Activated naive CD4-positive, alpha-beta T cell treated with anti-CD3 and anti-CD28 coated beads, Interleukin-2, amount 50 U/mL, for 16 hours (primary cell): ENCODE data around the gene ENTPD2.
A peak's percentile ranks its signal among the peaks of the same experiment; 100 is the strongest.
"Not testable (repeated sequence)": the region's sequence is repeated elsewhere in the genome, so short reads cannot be mapped to it uniquely, and the experiment has no call there.

ENCODE experiments used
- DNase-seq: peaks from one replicate; pipeline ENCODE4 v3.0.0-alpha.2; 2020

ENTPD2 gene

DNA sequence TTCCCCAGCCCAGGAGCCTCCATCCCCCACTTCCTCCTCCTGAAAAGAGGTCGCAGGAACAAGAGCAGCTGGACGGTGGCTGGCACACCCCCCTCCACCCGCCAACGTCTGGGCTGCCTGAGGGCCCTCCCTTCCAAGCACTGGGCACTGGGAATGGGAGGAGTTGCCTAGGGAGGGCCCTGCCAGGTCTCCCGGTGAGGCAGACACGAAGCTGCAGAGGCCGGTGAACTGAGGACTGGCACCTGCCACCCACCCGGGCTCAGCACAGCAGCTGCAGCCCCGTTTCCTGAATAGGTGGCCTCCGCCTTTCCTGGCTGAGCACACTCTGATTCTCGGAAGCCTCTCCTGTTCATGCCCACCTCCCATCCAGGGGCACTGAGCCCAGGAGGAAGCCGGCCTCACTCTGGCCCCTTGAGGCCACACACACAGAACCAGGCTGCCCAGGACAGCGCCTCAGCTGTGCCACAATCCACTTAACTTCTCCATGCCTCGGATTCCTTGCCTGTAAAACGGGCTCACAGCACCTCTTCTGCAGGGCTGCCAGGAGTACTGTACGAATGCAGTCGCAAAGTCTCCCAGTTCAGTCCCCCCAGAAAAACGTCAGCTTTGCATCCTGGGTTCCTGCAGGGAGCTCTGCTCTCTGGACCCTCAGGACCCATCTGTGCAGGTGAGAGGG, 9.2 kb downstream of the ENTPD2 start:
- no peak for DNase-seq

DNA sequence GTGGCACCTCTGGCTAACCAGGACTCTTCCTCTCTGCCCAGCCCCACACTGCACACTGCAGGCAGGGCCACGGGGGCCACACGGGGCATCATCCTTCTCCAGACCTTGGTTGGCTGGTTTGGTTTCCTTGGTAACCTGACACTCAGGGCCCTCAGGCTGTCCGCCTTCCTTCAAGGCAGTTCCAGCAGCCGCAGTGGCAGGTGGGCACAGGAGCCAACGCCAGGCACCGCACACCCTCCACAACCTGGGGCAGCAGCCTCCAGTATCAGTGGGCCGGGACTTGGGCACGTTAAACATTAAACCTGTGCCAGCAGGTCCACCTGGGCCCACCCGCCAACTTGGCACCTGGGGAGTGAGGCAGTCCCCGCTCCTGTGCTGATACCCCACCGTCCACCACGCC, 9.8 kb downstream of the ENTPD2 start:
- DNase-seq: no peak

DNA sequence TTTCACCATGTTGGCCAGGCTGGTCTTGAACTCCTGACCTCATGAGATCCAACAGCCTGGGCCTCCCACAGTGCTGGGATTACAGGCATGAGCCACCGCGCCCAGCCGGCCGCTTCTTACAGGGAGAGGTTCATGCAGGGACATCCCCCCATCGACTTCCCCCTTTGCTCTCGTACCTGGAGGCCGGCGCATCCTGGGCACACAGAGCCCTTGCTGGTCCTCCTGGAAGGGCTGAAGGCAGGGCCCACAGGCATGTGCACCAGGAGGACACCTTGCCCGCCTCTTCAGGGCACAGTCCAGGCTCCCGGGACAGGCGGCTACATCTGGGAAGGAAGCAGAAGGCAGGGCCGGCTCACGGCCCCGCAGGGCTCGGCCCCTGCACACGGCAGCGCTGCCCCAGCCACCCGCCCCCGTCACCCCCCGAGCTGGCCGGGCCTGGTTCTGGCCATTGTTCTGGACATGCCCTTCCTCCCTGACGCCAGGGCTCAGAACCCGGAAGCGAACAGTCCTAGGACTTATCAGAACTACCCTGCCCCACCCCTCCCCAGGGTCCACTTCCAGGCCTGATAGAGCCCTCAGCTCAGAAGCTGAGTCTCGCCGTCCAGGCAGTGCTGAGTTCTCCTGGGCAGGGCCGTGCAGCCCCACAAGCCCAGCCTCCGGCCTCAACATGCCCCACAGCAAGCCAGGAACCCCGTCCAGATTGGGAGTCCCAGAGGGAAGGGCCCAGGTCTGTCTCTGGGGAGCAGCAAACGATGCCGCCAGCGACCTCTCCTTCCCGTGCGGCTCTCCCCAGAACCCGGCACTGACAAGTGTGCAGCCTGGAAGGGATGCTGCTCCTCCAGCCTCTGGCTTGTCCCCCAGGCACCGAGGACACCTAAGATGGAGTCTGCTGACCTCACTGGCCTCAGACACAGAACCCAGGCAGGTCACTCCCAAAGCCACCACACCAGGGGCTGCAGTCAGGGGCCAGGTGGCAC, 10.8 kb downstream of the ENTPD2 start:
- no peak for DNase-seq

DNA sequence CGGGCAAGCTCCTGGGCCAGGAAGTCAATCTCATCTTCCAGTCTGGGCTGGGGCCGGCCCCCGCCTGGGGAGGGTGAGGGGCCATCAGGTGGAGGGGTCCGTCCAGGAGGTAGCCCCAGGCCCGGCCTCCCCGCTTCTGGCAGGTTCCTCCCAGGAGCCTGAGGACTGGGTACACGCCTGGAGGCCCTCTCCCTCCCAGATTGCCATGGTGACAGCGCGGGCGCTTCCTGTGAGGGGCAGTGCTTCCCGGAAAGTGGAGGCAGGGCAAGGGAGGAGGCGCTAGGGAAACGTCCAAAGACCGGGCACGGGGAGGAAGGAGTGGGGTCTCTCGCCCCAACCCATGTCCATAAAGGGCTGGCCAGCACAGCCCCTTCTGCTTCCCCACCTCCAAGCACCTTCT, 12.7 kb downstream of the ENTPD2 start:
- no peak for DNase-seq

DNA sequence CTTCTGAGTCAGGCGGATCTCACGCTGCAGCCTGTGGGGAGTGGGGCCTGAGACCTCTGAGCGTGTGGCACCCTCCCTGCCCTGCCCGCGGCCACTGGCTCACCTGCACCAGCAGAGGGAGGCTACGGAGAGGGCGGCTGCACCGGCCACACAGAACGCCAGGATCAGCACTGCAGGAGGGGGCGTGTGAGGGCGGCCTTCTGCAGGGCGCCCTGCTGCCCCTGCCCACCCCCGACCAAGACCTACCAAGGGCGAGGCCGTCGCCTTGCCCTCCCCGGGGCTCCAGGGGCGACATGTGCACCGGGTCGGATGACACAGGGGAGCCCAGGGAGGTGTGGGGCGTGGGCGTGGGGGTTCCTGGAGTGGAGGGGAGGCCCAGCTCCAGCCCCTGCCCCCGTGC, 13.3 kb downstream of the ENTPD2 start:
- DNase-seq: no peak

DNA sequence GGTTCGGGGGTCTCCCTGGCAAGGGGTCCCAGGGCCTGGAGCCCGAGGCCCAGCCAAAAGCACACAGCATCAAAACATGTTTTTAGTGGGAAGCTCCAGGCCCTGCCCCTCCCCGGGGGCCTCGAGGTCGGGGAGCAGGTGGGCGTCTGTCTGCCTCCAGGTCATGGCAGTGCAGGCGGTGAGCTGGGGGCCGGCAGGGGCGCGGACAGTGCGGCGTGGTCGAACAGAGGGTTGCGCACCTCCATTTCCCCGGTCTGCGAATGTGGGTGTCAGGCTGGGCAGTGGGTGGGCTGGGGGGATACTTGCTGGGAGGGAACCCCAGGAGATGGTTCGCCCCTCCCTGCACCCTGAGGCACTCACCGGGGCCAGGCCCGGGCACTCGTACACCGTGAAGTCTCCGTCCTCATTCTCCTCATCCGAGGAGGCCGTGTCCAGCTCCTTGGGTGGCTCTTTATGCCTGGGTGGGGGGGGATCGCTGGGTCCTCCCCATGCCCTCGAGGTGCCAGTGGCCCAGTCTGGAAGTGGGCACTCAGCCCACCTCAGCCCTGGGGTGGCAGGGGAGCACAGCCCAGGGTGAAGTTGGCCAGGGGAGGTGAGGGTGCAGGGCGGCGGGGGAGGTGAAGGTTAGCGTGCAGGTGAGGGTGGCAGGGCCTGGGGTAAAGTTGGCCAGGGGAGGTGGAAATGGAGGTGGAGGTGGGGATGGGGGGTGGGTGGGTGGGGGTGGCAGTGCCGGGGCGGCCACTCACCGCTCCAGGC, 14.1 kb downstream of the ENTPD2 start:
- no peak for DNase-seq

DNA sequence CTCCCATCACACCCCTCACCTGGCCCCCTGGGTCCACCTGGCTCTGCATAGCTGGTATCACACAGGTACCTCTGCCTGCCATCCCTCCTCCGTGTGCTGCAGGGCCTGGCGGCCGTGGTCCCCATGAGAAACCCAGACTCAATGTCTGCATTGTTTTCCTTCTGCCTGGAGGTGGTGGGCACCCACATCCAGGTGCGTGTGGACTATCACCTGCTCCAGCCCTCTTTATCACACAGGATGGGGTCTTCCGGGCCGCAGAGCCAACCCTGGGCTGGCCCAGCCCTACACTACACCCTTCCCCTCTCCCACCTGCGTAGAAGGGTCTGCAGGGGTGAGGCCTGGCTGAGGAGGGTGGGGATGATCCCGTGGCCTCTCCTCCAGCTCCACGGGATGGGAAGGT, 14.9 kb downstream of the ENTPD2 start:
- no peak for DNase-seq

DNA sequence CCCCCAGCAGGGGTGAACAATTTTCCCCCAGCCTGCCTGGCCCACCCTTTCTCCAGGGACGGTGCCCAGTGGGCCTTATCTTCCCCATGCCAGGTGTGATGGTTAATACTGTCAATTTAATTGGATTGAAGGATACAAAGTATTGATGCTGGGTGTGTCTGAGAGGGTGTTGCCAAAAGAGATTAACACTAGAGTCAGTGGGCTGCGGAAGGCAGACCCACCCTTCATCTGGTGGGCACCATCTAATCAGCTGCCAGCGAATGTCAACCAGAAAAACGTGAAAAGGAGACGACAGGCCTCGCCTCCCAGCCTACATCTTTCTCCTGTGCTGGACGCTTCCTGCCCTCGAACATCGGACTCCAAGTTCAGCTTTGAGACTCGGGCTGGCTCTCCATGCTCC, 16.4 kb downstream of the ENTPD2 start:
- no peak for DNase-seq

DNA sequence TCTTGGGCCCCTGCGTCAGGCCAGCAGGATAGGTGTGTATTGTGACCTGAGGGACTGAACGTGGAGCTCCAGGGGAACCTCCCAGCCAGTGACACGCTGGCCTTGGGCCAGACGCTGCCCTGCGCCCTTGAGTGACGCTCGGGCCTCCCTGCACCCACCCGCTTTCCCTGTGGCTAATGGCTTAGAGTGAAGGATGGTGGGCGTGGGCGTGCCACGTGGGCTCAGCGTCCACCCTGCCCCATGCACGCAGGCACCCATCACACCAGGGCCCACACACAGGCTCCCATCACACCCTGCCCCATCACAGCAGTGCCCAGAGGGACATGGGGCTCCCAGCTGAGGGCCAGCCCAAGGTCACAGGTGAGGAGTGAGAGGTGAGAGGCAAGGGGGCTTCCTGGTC, 16.8 kb downstream of the ENTPD2 start:
- no peak for DNase-seq

DNA sequence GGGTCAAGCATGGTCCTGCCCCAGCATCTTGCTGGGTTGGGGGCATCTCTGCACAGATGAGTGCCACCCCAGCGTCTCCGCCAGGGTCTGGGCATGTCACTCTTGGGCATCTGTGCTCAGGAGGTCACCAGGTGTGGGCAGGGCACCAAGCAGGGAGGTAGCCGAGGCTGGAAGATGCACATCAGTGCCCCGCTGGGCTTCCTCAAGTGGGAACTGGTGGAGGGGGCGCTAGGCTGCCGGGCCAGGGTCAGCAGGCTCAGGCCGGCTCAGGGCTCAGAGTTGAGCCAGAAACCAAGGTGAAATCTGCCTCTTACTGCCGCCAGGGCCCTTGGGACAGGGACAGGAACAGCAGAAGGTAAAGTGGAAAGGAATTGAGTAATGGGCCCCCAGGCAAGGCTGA, 17.9 kb downstream of the ENTPD2 start:
- DNase-seq: no peak

DNA sequence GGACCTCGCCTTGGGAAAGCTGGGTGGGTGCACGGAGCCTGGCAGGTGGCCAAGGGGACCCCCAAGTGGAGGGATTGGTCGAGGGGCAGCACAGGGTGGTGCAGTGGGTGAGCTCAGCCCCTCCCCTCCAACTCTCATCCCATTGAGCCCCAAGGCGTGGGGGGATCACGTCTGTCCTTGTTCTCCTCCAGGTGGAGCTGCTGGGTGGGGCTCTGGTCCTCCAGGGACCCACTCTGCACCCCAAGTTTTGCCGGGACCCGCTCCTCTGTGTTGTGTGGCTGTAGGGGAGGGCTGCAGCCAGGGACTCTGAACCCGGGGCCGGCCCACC, 18.4 kb downstream of the ENTPD2 start:
- DNase-seq: no peak

DNA sequence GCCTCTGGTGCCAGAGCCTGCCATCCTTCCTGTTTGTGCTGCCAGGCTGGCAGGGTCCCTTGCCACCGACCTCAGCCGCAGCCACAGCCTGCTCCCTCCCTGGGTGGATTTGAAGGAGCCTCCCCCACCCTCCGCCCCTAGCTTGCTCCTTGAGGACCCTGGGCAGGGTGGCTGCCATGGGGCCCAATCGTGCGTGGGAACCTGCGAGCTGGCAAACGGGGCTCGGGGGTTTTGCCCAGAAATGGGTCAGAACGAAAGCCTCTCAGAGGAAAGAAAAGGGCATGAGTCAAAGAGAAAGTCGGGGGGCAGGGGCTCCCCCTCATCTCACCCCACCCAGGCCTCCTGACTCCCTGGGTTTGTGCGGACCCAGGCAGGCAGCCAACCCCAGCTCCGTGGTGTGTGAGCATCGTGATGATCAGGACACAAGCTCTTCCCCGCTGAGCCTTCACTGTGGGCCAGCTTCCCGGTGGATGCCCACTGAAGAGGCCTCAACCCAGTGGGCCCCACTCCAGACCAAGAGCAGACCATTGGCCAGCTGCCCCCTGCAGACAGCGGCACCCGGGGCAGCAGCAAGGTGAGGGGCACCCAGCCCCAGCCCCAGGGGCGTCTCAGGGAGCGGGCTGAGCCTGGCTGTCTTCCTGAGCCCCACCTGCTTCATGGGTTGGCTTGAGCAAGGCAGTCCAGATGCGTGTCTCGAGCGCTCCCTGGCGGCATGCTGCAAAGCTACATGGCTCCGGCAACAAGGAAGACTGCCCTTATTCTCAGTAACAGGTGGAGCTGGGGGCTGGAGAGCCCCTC, 19.0 kb downstream of the ENTPD2 start:
- DNase-seq: peak; percentile 89

DNA sequence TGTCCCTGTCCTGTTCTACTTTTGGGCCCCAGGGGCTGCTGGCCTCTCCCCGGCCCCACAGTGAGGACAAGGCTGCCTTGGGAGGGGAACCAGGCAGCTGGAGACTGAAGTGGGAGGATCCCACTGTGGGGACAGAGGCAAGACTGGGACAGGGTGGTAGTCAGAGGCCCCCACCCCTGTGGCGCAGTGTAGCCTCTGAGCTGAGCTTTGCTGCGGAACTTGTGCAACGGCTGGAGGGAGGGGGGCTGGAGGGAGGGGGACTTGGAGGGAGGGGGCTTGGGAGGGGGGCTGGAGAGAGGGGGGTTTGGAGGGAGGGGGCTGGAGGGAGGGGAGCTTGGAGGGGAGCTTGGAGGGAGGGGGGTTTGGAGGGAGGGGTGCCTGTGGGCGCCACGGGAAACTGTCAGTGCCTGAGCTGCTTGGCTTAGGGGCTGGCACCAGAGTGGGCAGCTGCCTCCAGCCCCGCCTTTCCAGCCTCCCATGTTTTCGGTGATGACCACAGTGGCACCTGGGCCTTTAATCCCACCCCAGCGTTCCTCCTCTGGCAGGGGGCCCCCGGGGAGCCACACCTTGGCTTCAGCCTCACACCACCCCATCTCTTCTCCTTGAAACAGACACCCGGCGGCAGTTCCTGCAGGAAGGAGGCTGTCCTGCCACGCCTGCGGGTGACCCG, 19.7 kb downstream of the ENTPD2 start:
- DNase-seq: no peak

DNA sequence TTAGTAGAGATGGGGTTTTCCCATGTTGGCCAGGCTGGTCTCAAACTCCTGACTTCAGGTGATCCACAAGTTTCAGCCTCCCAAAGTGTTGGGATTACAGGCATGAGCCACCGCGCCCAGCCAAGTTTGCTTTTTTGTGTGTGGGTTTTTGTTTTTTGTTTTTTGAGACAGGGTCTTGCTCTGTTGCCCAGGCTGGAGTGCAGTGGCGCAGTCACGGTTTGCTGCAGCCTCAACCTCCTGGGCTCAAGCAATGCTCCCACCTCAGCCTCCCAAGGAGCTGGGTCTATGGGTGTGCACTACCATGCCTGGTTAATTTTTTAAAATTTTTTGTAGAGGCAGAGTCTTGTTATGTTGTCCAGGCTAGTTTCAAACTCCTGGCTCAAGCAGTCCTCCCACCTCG, 20.4 kb downstream of the ENTPD2 start:
- DNase-seq: not testable (repeated sequence)

DNA sequence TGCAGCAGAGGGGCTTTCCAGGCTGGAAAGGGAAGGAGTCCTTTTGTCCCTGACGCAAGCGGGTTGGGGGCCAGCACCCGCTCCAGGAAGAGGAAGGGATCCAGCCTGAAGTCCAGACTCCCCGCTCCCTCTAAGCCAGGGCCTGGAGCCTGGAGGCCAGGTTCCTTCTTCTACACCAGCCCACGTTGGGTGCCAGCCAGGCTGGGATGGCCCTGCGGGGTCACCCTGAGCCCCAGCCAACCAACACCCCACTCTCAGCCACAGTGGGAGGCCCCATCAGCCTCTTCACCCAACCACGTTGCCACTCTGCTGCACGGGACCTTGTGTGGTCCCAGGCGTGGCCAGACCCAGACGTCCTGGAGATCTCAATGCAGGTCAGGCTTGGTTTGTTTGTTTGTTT, 21.0 kb downstream of the ENTPD2 start:
- DNase-seq: no peak

DNA sequence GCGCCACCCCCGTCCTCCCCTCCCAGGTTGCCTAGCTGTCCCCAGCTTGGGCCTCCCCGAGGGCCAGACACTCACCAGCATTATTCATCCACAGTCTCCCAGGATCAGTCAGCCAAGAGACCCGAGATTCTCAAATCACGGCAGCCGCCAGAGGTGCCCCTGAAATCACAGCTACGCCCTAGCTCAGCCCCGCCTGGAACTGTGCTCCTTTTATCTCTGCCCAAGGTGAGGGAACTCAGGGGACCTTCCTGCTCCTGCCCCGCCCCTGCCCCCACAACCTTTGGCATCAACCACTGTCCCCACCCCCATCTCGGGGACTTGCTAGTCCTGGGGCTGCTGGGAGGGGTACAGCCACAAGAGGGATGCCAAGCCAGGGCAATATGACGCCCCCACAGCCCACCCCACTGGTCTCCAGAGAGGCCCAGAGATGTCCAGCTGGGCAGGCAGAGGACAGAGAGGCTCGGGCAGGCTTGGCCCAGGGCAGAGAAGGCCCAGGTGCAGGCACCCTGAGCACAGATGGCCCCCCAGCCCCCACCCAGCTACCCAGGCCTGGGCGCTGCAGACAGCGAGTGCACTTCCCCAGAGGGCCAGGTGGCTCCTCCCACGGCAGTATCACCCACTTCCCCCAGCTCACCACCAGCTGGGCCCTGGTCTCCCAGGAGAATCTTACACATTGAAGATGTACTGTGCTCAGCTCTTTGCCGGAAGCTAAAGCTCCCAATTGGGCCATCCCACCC, 21.8 kb downstream of the ENTPD2 start, which contains the start of gene FUT7:
TSS of gene FUT7 (minus strand) at position 185 of the 737 bp plus-strand sequence. CDS start at position 88, 97 bp downstream.
- DNase-seq: no peak

DNA sequence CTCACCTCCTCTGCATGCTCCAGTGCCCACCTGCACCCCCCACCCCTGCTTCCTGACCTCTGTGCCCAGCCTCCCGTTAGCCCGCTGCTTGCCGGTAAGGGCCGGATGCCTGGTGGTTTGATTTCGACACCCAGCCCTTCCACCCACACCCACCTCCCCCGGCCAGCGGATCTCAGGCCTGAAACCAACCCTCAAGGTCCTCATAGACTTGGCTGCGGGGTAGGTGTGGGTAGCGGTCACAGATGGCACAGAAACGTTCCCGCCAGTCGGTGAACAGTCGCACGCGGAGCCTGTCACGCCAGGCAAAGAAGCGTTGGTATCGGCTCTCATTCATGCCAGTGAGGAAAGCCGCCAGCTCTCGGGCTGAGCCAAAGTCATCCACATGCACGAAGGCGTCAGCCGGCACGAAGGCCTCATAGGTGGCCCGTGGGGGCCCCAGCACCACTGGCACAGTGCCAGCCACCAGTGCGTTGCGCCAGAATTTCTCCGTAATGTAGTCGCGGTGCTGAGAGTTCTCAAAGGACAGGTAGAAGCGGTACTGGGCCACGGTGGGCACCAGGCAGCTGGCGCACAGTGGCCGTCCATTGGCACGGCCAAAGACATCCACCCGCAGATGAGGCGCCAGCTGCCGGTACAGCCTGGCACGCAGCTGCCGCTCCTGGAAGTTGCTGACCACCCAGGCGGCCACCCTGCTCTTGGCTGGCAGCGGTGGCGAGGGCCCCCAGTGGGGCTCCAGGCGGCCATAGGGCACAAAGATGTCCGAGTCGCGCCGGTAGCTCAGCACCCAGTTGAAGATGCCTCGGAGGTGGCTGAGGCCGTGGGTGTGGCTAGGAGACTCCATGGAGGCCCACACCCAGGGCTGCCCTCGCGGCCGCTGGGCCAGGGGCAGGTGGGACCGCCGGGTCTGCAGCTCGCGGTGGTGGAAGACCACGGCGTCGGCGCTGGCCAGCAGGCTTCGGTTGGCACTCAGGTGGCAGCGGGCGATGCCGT, 23.0 kb downstream of the ENTPD2 start:
- DNase-seq: no peak

DNA sequence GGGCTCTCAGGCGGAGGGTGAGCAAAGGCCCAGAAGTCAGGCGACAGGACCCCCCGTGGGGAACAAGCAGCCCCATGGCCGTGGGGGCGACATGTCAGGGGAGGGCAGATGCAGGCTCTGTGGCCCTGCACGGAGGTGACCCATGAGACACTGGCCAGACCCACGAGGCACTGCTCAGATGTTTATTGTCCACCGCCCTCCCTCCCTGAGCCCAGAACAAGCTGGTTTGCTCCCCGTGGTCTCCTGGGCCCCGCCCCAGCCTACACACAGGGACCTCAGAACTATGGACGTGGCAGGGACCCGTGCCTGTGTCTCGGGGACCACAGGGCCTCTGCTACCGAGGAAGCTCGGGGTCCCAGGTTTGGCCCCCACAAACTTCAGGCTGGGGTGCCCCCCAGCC, 23.9 kb downstream of the ENTPD2 start:
- DNase-seq: no peak

DNA sequence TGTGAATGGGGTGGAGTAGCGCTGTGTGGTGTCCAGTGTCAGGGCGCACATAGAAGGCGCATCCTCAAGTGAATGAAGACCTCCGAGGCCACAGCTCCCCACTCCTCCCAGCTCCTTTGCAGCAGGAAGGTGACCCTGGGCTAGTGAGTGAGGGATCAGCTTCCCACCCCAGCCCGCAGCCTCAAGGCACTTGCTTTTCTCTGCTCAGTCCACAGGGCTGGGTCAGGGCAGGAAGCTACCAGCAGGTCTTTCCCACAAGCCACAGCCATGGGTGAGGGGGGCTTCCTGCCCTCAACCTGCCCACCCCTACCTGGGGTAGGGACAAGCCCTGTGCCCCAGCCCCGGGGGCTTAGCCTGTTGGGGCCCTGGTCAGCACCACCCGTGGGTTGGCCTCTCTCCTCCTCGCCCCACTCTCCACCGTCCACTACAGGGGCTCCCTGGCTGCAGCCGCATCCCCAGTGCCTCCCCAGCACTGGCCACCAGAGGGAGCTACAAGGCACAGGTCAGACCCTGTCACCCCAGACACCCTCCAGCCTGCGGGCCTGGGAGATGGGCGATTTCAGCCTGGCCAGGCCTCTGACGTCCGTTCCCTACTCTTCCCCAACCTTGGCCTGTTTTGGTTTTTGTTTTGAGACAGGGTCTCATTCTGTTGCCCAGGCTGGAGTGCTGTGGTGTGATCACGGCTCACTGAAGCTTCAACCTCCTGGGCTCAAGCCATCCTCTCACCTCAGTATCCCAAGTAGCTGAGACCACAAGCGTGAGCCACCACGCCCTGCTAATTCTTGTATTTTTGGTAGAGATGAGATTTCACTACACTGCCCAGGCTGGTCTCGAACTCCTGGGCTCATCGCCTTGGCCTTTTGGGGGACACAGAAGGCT, 24.6 kb downstream of the ENTPD2 start:
- peak; percentile 75 for DNase-seq
